Astrocyte of the spinal cord (primary cell): ENCODE data around the gene PTCD3.

Experiments used
- DNase-seq: peaks from one replicate; pipeline ENCODE4 v3.0.0; 2011; ENCODE audit warnings: low read depth, low spot score
- H3K4me3 ChIP-seq: 2 replicates; pipeline ENCODE4 v1.5.1; 2011; ENCODE audit warnings: low read depth, mild to moderate bottlenecking, low read length, moderate library complexity
- in situ Hi-C: cut with HindIII; loops from 2 replicates; pipeline ENCODE4 v1.10.0; 2017; ENCODE audit warnings: low sequenced_read_pairs
- TF ChIP-seq, protein P1 (sequence below): IDR thresholded peaks from 2 replicates; pipeline ENCODE4 v1.5.1; 2012; ENCODE audit warnings: low read depth, mild to moderate bottlenecking, low read length, inconsistent platforms

PTCD3 gene

DNA sequence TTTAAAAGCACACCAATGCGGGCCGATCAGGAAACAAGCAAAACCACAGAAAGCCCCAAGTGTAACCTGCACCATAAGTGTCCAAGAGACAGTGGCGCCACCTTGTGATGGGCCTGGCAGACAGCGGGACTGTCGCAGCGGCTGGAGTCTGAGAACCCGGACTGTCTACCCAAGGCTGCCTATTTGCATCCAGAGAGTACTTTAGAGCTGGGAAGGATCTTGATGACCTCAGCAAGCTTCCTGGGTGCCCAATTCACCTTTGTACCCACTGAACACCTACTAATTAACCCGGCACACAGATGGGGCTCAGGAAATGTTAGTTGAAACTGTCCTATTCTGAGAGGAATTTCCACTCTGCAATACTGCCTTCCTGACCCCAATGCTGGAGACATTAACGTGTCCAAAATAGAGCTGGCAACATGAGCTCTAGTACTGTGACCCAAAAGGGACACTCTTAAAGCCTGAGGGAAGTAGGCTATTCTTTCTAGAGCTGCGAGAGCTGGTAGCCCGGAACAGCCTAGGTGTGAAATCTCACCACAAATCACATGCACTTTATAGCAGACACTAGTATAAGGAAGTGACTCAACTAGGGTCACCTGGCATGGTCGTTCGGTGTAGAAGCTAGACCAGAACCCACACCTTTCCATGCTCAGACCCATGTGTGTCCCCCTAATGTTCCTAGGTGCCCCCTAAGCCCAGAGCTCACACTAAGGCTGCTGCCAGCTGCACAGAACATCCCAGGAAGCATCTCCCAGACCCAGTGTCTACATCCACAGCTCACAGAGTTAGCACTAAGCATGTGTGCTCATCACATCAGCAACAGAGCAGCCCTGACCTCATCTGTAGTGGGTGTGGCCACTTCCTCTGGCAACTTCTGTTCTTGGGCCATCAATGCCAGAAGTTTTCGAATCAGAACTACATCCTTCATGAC is 25.8 kb upstream of the PTCD3 start:
- TF ChIP-seq, protein P1, sequence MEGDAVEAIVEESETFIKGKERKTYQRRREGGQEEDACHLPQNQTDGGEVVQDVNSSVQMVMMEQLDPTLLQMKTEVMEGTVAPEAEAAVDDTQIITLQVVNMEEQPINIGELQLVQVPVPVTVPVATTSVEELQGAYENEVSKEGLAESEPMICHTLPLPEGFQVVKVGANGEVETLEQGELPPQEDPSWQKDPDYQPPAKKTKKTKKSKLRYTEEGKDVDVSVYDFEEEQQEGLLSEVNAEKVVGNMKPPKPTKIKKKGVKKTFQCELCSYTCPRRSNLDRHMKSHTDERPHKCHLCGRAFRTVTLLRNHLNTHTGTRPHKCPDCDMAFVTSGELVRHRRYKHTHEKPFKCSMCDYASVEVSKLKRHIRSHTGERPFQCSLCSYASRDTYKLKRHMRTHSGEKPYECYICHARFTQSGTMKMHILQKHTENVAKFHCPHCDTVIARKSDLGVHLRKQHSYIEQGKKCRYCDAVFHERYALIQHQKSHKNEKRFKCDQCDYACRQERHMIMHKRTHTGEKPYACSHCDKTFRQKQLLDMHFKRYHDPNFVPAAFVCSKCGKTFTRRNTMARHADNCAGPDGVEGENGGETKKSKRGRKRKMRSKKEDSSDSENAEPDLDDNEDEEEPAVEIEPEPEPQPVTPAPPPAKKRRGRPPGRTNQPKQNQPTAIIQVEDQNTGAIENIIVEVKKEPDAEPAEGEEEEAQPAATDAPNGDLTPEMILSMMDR, result peak; percentile 87
- H3K4me3 ChIP-seq, result no peak overlapping the region
- in situ Hi-C loops, result no loop called here

DNA sequence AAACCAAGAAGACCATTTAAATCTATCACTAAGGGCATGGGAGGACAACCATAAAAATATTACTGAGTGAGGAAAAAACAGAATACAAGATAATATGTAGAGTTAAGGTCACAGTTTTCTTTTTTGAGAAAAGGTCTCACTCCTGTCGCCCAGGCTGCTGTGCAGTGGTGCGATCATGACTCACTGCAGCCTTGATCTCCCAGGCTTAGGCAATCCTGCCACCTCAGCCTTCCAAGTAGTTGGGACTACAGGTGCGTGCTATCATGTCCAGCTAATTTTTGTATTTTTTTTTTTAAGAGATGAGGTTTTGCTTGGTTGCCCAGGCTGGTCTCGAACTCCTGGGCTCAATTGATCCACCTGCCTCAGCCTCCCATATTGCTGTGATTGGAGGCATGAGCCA is 24.3 kb upstream of the PTCD3 start:
- DNase-seq, result no peak
- H3K4me3 ChIP-seq, result no peak overlapping the region
- in situ Hi-C loops, result no loop called here
- TF ChIP-seq, protein P1, result no peak

More for the DNA sequence above, 25.8 kb upstream of the PTCD3 start:
- DNase-seq, result peak; percentile 60

DNA sequence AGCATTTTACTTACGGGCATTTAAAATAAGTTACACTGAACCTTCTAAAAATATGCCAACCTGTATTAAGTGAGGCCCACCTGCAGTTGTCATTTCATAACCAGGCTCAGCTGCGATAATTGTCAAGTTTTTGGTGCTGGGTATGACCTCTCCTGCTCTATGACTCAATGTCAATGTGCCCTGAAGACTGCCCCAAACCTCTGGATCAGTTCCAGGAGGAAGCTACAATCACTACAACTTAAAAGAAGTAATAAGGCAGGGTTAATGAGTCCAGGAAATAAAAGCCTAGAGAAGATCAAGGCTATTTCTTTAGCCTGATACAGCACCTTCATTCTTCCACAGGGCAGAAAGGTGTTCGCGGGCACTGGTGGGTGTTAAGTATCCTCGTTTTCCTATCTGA is 23.3 kb upstream of the PTCD3 start:
- in situ Hi-C loops, result no loop called here

DNA sequence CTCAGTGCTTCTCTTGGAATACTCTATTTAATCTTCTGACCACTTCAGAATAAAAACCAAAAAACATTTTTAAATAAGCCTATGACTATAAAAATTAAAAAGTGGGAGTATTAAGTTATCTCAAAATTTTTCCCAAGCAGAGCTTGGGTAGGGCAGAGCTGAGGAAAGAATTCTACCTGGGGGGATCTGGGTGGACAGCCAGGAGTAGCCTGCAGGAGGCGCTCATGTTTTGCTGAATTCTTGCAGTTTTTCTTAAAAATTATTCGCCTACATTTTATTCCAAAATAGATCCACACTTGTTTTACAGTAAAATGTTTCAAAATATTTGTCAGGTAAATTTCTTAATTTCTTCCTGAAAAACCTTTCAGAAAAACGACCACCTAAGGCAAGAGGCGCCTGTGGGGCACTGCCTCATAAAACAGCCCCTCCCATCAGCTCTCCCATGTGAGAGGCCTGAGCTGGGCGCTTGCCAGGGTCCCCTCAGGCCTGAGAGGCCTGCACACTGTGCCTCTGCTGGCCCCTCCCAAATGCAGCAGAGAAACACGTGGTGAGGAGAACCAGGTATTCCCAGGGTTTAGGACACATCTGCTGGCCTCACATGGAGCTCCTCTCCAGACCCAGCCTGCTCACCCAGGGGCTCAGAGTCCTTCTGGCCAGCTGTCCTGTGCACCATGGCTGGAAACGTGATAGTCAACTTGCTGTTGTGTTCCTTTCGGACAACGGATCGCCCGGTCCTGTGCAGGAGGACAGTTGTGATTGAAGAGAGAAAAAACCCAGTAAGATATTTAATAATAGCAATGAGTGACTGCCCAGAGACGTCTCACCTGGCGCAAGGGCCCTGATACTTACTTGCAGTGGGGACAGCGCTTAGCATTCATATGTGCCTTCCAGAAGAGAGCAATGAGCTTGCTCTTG is 17.8 kb upstream of the PTCD3 start:
- in situ Hi-C loops, result no loop called here
- TF ChIP-seq, protein P1, result peak; percentile 49
- DNase-seq, result no peak
- H3K4me3 ChIP-seq, result no peak overlapping the region

More for the DNA sequence above, 23.3 kb upstream of the PTCD3 start:
- H3K4me3 ChIP-seq, result no peak overlapping the region
- no peak for DNase-seq
- TF ChIP-seq, protein P1, result no peak

DNA sequence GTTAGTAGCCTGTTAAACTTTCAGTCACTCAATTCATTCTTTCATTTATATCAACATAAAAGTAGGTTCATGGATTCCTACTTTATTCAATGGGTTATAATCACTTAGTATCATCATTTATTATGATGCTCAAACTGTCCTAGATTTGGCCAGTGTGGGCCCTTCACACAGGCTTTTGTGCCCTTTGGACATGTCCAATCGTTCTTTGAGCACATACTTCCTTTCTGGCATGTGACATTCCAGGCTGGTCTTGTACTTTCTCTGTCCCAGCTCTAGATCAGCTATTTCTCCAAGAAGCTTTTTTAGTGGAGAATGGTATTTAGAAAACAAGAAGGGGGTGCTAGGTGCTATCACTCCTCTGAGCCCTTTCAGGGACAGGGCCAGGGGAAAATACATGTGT is 11.8 kb upstream of the PTCD3 start:
- TF ChIP-seq, protein P1, result no peak
- no peak for DNase-seq
- in situ Hi-C loops, result no loop called here
- H3K4me3 ChIP-seq, result no peak overlapping the region

DNA sequence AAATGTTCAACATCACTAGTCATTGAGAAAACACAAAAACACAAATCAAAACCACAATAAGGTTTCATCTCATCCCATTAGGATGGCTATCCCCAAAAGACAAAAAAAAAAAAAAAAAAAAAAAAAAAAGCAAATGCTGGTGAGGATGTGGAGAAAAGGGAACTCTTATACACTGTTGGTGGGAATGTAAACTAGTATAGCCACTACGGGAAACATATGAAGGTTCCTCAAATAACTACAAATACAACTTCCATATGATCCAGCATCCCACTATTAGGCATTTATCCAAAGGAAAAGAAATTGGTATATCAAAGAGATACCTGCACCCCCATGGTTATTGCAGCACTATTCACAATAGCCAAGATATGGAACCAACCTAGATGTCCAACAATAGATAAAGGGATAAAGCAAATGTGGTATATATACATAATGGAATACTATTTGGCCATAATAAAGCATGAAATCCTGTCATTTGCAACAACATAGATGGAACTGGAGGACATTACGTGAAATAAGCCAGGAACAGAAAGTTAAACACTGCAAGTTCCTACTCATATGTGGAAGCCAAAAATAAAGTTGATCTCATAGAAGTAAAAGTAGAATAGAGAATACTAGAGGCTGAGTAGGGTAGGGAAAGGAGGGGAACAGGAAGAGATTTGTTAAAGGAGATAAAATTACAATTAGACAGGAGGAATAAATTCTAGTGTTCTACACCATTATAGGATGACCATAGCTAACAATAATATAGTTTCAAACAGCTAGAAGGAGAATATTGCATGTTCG is 8.7 kb upstream of the PTCD3 start:
- H3K4me3 ChIP-seq, result no peak overlapping the region
- DNase-seq, result no peak
- TF ChIP-seq, protein P1, result no peak
- in situ Hi-C loops, result no loop called here
